GM10847 (cell line): ENCODE measurements around the gene PRRG3.

Source experiments
- POLR2A ChIP-seq: IDR thresholded peaks from 2 replicates; pipeline ENCODE4 v1.6.1; 2011; ENCODE audit not compliant: insufficient read length; ENCODE audit errors: extremely low read depth

PRRG3 gene

GRCh38 chrX:151701531-151701930 is 6.3 kb downstream of the PRRG3 start:
- TF ChIP-seq POLR2A, result no peak

GRCh38 chrX:151702026-151702714 is 6.9 kb downstream of the PRRG3 start:
- TF ChIP-seq POLR2A, result no peak

DNA sequence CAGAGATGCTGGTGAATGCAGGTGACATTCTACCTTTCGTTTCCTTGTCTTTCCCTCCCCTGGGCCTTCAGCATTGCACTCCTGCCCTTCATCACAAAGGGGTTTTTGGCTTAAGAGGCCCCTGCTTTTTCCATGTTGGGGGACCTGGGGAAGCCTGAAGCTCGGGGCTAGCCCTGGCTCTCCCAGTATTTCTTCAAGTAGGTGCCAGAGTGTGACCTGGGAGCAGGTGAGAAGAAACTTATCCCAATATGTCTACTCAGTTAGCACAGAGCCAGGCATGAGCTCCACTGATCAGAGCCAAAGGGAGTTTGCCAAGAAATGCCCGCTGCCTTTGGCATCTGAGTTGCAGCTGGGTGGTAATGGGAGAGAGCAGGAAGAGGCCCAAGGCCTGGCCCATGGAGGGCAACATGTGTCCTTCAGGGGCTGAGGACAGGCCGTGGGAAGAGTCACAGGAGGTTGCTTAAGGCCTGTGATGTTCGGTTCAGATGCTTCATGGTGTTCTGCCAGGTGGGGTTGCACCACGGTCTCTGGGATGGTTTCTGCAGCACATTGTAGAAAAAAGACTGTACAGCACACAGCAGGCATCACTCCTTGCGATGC is 7.6 kb downstream of the PRRG3 start:
- TF ChIP-seq POLR2A, result no peak

- TF ChIP-seq POLR2A, result no peak
Observed at GRCh38 chrX:151703487-151703886, 8.2 kb downstream of the PRRG3 start.

DNA sequence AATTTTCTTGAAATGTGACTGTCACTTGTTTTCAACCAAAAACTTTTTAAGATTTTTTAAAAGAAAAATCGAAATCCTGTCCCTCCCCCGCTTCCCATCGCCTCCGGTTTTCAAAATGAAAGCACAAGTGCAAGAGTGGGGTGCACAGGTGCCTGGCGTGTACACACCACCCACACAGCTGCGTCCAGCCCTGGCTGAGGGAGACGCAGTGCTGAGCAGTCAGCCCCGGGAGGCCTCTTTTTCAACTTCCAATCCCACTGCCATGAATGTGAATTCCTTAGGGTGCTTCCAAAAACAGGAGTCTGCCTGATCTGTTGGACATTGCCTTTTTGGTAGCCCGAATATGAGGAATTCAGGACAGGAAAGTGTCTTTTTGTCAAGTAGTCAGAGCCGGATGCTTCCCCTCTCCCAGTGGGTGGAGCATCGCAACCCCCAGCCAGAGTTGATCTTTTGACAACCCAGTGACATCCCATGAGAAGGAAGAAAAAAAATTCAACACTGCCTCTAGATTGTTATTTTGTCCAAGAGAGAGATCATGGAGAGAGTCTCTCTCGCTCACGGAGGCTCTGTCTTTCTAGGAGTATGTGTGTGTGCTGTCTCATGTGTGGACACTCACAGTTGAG is 8.9 kb downstream of the PRRG3 start:
- TF ChIP-seq POLR2A, result no peak

- no peak for TF ChIP-seq POLR2A
Observed at GRCh38 chrX:151708821-151709220, 13.6 kb downstream of the PRRG3 start.

DNA sequence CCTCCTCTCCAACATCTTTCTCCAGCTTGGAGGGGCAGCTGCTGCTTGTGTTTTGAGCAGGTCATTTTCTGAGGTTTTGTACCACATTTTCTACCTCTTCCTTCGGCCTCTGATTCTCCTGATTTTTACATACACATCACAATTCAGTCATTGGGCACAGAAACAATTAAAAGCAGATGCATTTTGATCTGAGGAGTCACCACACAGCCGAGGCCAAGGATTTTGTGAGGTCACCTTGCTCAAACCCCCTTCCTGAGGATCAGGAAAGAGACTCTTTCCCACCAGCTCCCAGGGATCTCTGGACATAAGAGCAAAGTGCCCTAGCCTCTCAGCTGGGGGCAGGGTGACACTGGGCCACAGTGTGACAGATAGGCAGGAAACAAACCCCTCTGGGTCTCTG is 15.2 kb downstream of the PRRG3 start:
- no peak for TF ChIP-seq POLR2A

DNA sequence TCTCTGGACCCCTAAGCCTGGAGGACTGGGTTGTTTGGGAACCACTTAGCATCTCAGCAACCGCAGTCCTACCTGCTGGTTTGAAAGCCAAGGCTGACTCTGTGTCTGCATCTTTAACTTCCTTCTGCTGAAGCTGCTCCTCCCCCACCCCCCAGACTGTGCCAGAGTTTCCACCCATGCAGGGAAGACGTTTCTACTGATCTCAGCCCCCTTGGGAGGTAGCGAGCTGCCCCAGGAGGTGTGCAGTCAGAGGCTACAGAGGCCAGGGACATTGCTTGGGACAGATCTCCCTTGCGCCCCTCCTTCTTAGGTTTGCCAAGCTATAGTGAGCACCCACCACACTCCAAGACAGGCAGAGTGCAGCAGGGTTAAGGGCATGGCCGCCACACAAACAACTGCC is 15.9 kb downstream of the PRRG3 start:
- TF ChIP-seq POLR2A, result no peak

- no peak for TF ChIP-seq POLR2A
Observed at GRCh38 chrX:151711787-151712186, 16.5 kb downstream of the PRRG3 start.

- TF ChIP-seq POLR2A, result no peak
Observed at GRCh38 chrX:151712253-151712652, 17.0 kb downstream of the PRRG3 start.

DNA sequence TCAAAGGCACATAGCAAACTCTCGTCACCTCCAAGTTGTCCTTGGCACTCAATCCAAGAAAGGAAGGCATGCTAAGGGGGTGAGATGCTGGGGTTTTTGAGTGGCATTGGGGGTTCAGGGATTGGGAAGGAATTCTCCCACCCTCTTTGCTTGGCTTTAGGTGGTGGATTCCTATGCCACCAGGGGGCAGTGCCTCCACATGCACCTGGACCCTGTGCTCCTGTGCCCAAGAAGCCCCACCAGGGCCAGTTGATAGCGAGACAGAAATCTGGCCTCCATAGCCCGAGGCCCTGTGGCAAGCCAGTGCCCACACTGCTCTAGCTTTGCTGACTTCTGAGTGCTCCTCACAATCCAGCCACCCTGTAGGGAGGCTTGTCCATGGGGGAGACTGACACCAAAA is 18.6 kb downstream of the PRRG3 start:
- TF ChIP-seq POLR2A, result no peak

GRCh38 chrX:151714362-151714761 is 19.1 kb downstream of the PRRG3 start:
- no peak for TF ChIP-seq POLR2A

GRCh38 chrX:151715752-151716151 is 20.5 kb downstream of the PRRG3 start, which contains the start of gene FATE1:
Gene FATE1 (plus strand): TSS chrX:151716035. CDS start chrX:151716120, 85 bp downstream.
- no peak for TF ChIP-seq POLR2A

DNA sequence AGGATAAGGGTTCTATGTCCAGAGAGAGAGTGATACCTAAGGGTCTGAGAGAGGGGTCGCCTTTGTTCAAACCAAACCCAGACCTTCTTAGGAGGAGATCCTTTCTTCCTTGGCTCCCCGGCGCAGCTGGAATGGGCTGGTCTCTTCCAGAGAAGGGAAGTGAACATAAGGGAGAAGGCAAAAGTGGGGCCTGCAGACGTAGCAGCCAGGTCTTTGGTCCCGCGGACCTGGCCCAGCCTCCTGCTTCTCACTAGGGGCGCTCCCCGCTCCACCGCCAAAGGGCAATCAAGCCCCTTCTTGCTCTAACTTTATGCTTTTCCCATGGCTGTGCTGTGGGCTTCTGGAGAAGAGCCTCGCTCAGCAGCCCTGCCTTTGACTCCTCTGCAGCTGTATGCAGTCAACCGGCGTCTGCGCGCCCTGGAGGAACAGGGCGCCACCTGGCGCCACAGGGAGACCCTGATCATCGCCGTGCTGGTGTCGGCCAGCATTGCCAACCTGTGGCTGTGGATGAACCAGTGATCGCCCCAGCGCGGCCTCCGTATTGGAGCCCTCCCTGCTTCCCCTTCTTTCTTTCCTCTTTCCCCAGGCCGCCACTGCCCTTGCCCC is 27.1 kb downstream of the PRRG3 start:
- no peak for TF ChIP-seq POLR2A

- TF ChIP-seq POLR2A, result no peak
Observed at GRCh38 chrX:151723156-151723760, 28.0 kb downstream of the PRRG3 start.
